Liver (tissue), 3 donors: ENCODE results near the gene SH3BP5.

Experiments used
- JUND ChIP-seq, 2 donors: IDR thresholded peaks; 2 replicates each; pipeline ENCODE4 v1.6.1; 2016; ENCODE audit warnings: antibody characterized with exemption in 2 of 2
- RAD21 ChIP-seq, 2 donors: IDR thresholded peaks; 2 replicates each; pipeline ENCODE4 v1.6.1; 2016; ENCODE audit warnings: antibody characterized with exemption in 2 of 2, mild to moderate bottlenecking in 2 of 2
- TAF1 ChIP-seq: conservative IDR thresholded peaks from 2 replicates; pipeline ENCODE4 v1.6.1; 2016; ENCODE audit warnings: antibody characterized with exemption, mild to moderate bottlenecking
- TF ChIP-seq, protein P1 (sequence below): fragments of 150-350 bp; IDR thresholded peaks from 2 replicates; pipeline ENCODE4 v1.5.1; 2017; ENCODE audit warnings: improper control_type of control experiment, low read depth, low read length; ENCODE audit not compliant: missing input control
- donor health status: healthy.
- donor health status: healthy.

DNA sequence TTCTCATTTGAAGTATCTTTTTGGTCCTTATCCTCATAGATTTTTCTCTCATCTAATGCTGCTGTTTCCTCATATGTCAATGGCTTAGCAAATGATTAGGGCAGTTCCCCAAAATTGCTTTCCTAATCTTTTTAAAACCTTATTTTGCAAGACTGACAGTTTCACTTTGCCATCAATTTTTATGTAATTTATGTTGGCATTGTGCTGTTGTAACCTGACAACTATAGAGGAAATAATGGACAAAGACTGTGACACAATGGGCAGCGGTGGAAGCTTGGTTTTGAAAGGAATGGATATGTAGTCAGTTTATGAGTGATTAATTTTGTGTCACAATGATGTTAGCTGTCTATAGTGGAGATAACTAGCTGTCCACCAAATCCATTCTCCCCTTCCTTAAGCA lies 10.6 kb upstream of the SH3BP5 start:
- TF ChIP-seq, protein P1, sequence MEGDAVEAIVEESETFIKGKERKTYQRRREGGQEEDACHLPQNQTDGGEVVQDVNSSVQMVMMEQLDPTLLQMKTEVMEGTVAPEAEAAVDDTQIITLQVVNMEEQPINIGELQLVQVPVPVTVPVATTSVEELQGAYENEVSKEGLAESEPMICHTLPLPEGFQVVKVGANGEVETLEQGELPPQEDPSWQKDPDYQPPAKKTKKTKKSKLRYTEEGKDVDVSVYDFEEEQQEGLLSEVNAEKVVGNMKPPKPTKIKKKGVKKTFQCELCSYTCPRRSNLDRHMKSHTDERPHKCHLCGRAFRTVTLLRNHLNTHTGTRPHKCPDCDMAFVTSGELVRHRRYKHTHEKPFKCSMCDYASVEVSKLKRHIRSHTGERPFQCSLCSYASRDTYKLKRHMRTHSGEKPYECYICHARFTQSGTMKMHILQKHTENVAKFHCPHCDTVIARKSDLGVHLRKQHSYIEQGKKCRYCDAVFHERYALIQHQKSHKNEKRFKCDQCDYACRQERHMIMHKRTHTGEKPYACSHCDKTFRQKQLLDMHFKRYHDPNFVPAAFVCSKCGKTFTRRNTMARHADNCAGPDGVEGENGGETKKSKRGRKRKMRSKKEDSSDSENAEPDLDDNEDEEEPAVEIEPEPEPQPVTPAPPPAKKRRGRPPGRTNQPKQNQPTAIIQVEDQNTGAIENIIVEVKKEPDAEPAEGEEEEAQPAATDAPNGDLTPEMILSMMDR, result no peak
- TF ChIP-seq JUND (IDR thresholded peaks at IDR 0.05), result no peak
- no peak for TF ChIP-seq RAD21 (IDR thresholded peaks at IDR 0.05)
- no peak for TF ChIP-seq TAF1
